Measurements from ENCODE around the gene OPRL1.
"Not testable (repeated sequence)": the region's sequence is repeated elsewhere in the genome, so short reads cannot be mapped to it uniquely, and the experiment has no call there.

Gene OPRL1

DNA sequence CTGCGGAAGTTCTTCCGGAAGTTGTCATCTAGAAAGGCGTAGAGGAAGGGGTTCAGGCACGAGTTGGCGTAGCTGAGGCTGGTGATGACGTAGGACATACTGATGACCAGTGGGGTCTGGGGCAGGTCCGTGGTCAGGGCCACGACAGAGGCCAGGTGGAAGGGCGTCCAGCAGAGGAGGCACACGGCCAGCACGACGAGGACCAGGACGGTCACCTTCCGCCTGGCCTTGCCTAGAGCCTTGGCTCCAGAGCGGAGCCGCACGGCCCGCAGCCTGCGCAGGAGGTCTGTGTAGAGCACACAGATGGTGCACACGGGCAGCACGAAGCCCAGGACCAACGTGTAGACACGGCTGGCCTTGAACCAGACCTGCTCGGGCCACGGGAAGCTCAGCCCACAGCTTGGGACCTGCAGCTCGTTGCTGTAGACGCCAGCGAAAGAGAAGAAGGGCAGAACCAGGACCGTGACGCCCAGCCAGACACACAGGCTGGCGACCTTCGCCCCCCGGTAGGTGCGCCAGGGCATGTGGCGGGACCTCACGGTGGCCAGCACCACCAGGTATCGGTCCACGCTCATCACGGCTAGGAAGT lies 26.1 kb downstream of the OPRL1 start:
- DNase-seq, result no peak

GRCh38 chr20:64106435-64106961 lies 26.6 kb downstream of the OPRL1 start:
- no peak for DNase-seq

GRCh38 chr20:64106981-64107735 lies 27.3 kb downstream of the OPRL1 start, which contains the start of gene NPBWR2:
TSS of gene NPBWR2 (minus strand) at chr20:64107565. CDS start at chr20:64106831, 734 bp downstream.
- DNase-seq, result no peak

DNA sequence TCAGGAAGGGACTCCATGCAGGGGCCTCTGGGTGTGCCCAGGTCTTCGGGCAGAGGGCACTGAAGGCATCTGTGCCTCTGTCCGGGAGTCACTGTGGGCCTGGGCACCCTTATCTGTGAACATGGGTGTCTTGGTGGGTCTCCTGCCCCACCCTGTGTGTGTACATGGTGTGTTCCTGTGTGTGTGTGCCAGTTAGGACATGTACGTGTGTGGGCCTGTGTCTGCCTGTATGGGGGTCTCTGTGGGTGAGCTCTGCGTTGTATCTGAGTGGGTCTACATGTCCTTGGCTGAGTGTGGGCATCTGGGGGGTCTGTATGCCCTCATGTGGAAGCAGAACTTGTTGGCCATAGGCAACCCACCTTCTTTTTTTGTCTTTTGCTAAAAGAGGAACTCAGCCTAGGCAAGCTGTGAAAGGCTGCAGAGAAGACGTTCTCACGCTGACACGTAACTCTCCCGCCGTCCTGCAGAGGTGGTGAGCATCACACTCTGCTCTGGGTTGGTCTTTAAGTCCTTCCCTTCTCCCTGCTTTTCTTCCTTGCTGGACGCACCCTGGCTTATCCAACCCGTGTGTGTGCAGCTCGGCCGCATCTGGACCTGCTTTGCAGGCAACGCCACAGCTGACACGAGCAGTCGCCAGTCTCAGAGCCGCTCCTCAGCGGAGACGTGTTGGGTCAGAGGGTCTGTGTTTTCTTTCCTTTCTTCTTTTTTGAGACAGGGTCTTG lies 28.0 kb downstream of the OPRL1 start:
- no peak for DNase-seq

- no peak for DNase-seq
Measured at GRCh38 chr20:64108731-64109681, 29.1 kb downstream of the OPRL1 start.

DNA sequence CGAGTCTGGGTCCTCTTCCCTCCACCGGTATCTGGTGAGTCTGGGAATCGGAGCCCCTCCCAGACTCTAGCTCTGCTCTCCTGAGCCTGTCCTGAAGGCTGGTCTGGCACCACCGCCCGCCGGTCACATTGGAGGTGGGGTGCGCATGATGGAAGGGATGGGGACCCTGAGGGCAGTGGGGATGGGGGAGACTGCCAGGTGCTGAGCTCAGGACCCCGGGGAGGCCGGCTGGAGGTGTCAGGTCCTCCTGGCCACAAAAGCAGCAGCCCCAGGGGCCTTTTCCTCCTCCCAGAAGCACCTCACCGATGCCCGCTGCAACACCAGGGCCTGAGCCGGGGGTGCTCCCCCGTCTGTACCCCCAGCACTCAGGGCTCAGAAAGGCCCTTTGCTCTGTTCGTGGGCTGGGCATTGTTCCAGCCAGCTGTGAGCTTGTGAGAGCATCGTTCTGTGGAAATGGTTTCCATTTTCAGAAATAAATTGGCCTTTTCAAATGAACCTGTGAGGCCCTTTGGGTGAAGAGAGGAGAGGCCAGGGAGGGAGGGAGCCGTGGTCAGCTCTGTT lies 30.0 kb downstream of the OPRL1 start:
- DNase-seq, result no peak

GRCh38 chr20:64110411-64111068 lies 30.7 kb downstream of the OPRL1 start:
- DNase-seq, result no peak

DNA sequence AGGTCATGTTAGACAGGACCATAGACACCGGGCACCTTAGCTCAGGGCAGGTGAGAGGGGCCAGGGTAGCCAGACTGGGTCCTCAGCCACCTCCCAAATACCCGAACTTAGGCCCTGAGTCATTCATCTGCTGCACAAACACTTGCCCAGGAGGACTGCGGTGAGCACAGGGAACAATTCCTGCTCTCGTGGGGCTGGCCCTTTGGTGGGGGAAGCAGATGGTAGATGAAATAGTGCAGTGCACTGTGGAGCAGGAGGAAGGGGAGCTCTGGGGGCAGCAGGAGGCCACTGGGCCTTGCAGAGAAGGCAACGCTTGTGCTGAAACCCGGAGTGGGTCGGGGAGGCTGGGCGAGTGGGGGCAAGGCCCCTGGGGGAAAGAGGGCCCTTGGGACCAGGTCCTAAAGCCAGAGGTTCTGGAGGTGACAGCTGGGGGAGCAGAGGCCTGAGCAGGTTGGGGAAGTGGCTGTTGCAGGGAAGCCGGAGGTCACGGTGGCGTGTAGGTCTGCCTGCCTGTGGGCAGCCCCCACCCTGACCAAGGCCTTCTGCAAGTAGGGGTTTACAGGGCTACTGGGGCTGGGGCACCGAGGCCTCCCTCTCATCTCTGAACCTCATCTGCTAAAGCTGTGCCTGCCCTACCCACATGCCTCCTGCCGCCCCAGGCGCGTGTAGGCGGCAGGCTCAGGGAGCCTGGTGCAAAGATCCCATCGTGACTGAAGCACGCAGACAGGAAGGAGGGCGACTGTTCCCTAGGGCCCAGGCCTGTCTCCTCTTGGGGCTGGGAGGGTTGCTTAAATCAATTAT lies 32.2 kb downstream of the OPRL1 start:
- no peak for DNase-seq

- no peak for DNase-seq
Measured at GRCh38 chr20:64112691-64113443, 33.0 kb downstream of the OPRL1 start.

DNA sequence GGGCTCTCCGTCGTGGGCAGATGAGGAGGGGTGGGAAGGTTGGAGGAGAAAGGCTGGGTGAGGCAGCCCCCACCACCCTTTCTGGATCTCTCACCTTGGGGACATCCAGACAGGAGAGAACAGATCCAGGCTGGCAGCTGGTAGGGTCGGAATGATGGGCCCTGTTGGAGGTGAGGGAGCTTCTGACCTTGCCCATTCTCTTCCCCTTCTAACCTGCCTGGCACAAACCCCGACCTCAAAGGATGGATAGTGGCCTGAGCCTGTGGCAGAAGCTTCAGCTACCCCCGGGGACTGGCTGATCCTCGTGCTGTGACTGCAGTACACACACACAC lies 33.5 kb downstream of the OPRL1 start:
- no peak for DNase-seq

GRCh38 chr20:64113796-64114355 lies 34.0 kb downstream of the OPRL1 start:
- no peak for DNase-seq

GRCh38 chr20:64114356-64114971 lies 34.6 kb downstream of the OPRL1 start:
- no peak for DNase-seq

GRCh38 chr20:64115171-64115911 lies 35.5 kb downstream of the OPRL1 start:
- no peak for DNase-seq

DNA sequence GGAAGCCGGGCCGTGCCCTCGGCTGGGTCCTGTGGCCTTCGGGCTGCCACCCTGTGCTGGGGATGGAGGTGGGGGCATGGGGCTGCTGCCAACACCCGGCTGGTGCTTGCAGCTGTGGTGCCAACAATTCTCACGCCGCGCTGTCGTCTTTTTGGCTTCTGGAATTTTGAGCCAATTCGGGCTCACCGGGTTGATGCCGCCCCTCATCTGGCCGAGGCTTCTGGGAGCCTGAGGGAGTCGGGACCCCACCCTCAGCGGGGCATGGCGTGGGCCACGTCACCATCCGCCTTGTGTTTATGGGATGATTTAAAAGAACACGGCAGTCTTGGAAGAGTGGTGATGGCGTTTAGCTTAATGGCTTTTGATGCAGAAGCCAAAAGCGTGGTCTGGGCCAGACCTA lies 36.1 kb downstream of the OPRL1 start:
- DNase-seq, result no peak

GRCh38 chr20:64116541-64117431 lies 36.9 kb downstream of the OPRL1 start:
- no peak for DNase-seq

DNA sequence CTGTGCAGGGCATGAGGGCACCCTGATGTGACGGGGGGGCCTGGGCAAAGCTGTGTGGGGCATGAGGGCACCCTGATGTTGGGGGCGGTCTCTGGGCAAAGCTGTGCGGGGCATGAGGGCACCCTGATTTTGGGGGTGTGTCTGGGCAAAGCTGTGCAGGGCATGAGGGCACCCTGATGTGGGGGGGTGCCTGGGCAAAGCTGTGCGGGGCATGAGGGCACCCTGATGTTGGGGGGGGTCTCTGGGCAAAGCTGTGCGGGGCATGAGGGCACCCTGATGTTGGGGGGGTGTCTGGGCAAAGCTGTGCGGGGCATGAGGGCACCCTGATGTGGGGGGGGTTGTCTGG lies 37.5 kb downstream of the OPRL1 start:
- DNase-seq, result not testable (repeated sequence)

GRCh38 chr20:64119301-64119680 lies 39.4 kb downstream of the OPRL1 start:
- DNase-seq, result no peak

All from CD4-positive, alpha-beta T cell treated with Interleukin-10 for 1 hour (primary cell).